NCI-H1105 (cell line): ENCODE results near the gene ABCA8.
"Not testable (repeated sequence)": the region's sequence is repeated elsewhere in the genome, so short reads cannot be mapped to it uniquely, and the experiment has no call there.

ENCODE experiments used
- DNase-seq: peaks from one replicate; lab custom pipeline; 2025; lab: John Stamatoyannopoulos, UW

The ABCA8 gene

DNA sequence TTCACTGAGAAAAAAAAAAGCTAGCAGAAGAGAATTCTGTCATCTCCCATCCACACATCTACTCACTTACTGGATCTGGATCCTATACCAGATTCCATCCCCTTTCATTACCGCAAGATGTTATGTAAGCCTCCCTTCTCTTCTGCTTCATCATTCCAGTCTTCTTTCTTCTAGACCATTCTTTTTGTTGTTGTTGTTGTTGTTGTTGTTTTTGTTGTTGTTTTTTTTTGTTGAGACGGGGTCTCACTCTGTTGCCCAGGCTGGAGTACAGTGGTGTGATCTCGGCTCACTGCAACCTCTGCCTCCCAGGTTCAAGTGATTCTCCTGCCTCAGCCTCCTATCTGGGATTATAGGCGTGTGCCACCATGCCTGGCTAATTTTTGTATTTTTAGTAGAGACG lies 131.0 kb downstream of the ABCA8 start:
- DNase-seq = not testable (repeated sequence)

DNA sequence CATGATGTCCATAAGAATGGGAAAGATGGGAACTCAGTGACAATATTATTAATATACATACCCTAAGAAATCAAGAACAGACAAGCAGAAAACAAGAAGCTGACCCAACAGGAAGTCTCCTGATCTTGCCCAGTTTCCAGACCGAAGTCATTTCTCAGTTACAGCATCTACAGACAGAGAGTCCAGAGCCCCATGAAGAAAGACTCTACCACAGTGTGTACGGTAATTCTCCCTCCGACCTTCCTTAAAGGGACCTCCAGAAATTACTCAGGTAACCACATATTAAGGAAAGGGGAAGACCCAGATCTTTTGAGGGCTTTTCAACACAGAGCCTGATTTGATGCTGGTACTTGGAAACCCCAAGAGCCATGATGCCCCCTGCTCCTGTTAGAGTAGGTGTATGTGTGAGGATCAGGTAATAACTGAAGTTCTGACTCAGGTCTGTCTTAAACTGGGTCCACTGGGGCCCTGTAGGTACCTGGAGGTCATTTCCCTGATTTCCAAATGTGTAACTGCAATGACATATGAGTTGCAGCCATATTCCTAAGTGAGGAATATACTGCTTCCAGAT lies 132.4 kb downstream of the ABCA8 start:
- no peak for DNase-seq

DNA sequence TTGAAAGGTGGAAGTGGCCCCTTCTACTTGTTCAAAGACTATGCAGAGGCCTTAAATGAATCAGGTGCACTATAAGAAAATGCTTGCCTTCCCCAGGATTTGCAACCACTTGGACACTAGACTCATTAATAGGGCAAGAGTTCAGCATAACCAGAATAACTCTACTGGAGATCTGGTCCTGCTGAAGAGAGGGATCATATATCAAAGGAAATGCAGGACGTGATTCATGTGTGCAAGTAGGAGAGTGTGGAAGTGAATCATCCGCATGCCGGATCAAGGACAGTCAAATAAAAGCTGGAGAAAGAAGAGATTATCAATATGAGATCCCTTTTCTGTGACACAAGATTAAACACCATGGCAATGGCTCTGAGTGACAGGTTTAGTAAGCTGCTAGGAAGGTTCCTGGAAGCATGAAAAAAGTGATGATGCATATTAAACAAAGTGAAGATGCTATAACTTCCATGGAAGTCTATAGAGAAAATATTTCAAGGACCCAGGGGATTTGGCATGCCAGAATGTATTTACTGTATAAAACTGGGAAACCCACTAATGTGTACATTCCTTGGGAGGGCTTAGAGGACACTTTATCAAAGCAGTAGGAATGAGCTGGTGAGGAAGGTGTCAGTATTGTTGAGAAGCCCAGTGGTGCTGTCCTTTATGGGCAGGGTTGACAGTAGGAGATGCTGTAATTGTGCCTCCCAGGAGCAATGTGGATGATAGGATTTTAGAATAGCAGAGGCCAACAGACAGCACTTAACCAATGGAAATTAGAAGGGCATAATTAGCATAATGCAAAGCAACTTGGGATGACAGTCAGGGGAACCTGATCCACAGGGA lies 133.1 kb downstream of the ABCA8 start:
- DNase-seq = no peak

DNA sequence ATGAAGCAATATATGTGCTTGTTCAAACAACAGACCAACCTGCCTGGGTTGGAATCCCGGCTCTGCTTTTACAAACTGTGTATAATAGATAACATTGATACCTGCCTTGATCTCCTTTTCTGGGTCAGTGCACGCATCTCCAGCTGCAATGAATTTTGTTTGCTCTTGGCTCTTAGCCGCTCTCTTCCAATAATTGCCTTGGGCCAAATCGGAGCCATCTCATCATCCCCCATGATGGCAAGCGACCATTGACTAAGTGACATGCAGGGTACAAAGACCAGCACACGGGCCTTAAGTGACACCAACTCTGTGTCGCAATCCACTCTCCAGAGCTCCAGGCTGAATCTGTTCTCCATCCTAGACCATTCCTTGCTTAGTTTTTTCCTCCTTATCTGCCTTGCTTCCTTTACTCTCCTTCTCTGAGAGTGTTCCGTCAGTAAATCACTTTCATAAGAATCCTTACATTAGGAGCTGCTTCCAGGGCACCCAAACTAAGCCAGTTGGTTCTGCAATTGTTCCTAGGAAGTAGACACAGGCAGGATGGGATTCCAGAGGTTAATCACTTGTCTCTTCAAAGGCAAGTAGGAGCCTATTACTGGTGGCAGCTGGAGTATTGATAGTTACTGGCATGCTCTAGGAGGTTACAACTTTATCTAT lies 134.2 kb downstream of the ABCA8 start:
- no peak for DNase-seq

DNA sequence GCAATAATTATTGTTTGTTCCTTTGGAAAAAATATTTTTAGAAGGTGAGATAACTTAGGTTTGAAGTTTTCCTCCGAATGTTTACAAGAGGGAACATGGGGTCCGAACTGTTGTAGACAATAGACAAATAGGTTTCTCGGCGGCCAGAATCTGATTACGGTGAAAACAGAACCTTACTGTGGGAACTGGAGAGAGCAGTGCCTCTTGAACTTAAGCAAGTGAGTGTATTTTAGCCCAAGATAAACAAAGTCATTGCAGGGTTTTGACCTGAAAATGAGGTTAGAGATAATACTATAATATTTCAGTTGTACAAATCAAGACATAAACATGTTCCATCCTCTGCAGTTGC lies 134.7 kb downstream of the ABCA8 start:
- DNase-seq = no peak

DNA sequence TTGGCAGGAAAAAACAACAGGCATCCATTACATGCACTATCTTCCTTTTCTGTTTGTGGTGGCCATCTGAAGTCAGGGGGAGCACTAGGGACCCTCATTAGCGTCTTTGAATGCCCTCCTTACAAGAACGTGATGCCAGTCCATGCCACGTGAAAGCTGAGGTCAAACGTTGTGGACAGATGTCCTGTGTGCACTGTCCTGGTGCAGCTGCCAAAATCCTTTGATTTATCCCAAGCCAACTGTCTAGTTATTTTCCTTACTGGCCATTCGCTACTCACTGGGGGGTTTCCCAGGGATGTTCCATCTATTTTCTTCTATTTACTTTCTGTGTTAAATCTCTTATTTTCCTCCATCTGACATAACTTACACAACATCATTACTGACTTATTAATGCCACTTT lies 135.7 kb downstream of the ABCA8 start:
- DNase-seq = no peak
